HepG2 (cell line): ENCODE measurements around the gene PNN. TPM values are rescaled to one million over a fixed set of nuclear protein-coding genes. Genes with fewer than 3 reads are reported as not detected.
A peak's percentile ranks its signal among the peaks of the same experiment; 100 is the strongest.

Experiments used
- CBX5 ChIP-seq: sonication (generic); formaldehyde crosslinking; IDR thresholded peaks from 2 replicates; pipeline ENCODE4 v1.4.0; 2020; ENCODE audit warnings: missing genetic modification reagents, borderline replicate concordance
- FOXC1 ChIP-seq: sonication (generic); formaldehyde crosslinking; IDR thresholded peaks from 2 replicates; pipeline ENCODE4 v1.8.0; 2022; ENCODE audit warnings: mild to moderate bottlenecking, missing genetic modification reagents, borderline replicate concordance
- HHEX ChIP-seq: IDR thresholded peaks from 2 replicates; pipeline ENCODE4 v1.6.1; 2016; ENCODE audit warnings: control low read depth
- IKZF4 ChIP-seq: sonication (generic); formaldehyde crosslinking; IDR thresholded peaks from 2 replicates; pipeline ENCODE4 v1.5.1; 2020; ENCODE audit warnings: borderline replicate concordance, mild to moderate bottlenecking, low read depth, missing genetic modification reagents; ENCODE audit errors: not compliant biosample characterization
- ISL2 ChIP-seq: sonication (generic); formaldehyde crosslinking; IDR thresholded peaks from 2 replicates; pipeline ENCODE4 v1.5.0; 2020; ENCODE audit warnings: missing genetic modification reagents
- MED8 ChIP-seq: sonication (generic); formaldehyde crosslinking; IDR thresholded peaks from 2 replicates; pipeline ENCODE4 v1.8.1; 2023; ENCODE audit warnings: mild to moderate bottlenecking, missing genetic modification reagents; ENCODE audit not compliant: insufficient replicate concordance
- MIER3 ChIP-seq: IDR thresholded peaks from 2 replicates; pipeline ENCODE4 v1.6.1; 2016; ENCODE audit warnings: missing compliant biosample characterization, borderline replicate concordance
- NBN ChIP-seq: fragments of 450-650 bp; conservative IDR thresholded peaks from 2 replicates; pipeline ENCODE4 v1.6.1; 2017
- NR2F2 ChIP-seq: IDR thresholded peaks from 2 replicates; pipeline ENCODE4 v1.6.1; 2012; ENCODE audit warnings: low read depth, inconsistent platforms, borderline replicate concordance
- PAWR ChIP-seq: sonication (generic); formaldehyde crosslinking; IDR thresholded peaks from 2 replicates; pipeline ENCODE4 v1.4.0; 2020; ENCODE audit warnings: missing genetic modification reagents, mild to moderate bottlenecking, borderline replicate concordance
- PAX8 ChIP-seq: sonication (generic); formaldehyde crosslinking; IDR thresholded peaks from 2 replicates; pipeline ENCODE4 v1.8.0; 2022; ENCODE audit warnings: mild to moderate bottlenecking, missing genetic modification reagents, borderline replicate concordance
- RCOR2 ChIP-seq: IDR thresholded peaks from 2 replicates; pipeline ENCODE4 v1.6.1; 2016; ENCODE audit warnings: missing biosample characterization, missing genetic modification reagents
- SKI ChIP-seq: fragments of 450-650 bp; IDR thresholded peaks from one replicate; pipeline ENCODE4 v1.6.1; 2018; ENCODE audit warnings: mild to moderate bottlenecking; ENCODE audit not compliant: partially characterized antibody
- SUZ12 ChIP-seq: fragments of 150-350 bp; IDR thresholded peaks from 2 replicates; pipeline ENCODE4 v1.6.1; 2014; ENCODE audit warnings: low read depth, low read length
- TBP ChIP-seq: sonication (generic); formaldehyde crosslinking; IDR thresholded peaks from 2 replicates; pipeline ENCODE4 v1.5.0; 2020; ENCODE audit warnings: missing genetic modification reagents
- ZNF235 ChIP-seq: sonication (generic); formaldehyde crosslinking; IDR thresholded peaks from 2 replicates; pipeline ENCODE4 v1.8.1; 2023; ENCODE audit warnings: mild to moderate bottlenecking, missing genetic modification reagents, borderline replicate concordance
- ZNF263 ChIP-seq: sonication (generic); formaldehyde crosslinking; IDR thresholded peaks from 2 replicates; pipeline ENCODE4 v1.4.0; 2020; ENCODE audit warnings: missing genetic modification reagents
- ZNF296 ChIP-seq: sonication (generic); formaldehyde crosslinking; conservative IDR thresholded peaks from 2 replicates; pipeline ENCODE4 v1.5.0; 2020; ENCODE audit warnings: mild to moderate bottlenecking, missing genetic modification reagents
- ZNF331 ChIP-seq: sonication (generic); formaldehyde crosslinking; IDR thresholded peaks from 2 replicates; pipeline ENCODE4 v1.4.0; 2020; ENCODE audit warnings: missing genetic modification reagents
- ZNF674 ChIP-seq: sonication (generic); formaldehyde crosslinking; IDR thresholded peaks from 2 replicates; pipeline ENCODE4 v1.5.0; 2020; ENCODE audit warnings: low read depth, mild to moderate bottlenecking, missing genetic modification reagents
- ZNF749 ChIP-seq: sonication (generic); formaldehyde crosslinking; IDR thresholded peaks from 2 replicates; pipeline ENCODE4 v1.8.0; 2022; ENCODE audit warnings: mild to moderate bottlenecking, missing genetic modification reagents, moderate library complexity, borderline replicate concordance
- ZNF879 ChIP-seq: sonication (generic); formaldehyde crosslinking; IDR thresholded peaks from 2 replicates; pipeline ENCODE4 v1.8.1; 2023; ENCODE audit warnings: missing genetic modification reagents
- polyA plus RNA-seq, 8 experiments: library from polyadenylated mRNA; depleted of rRNA in 3 of 8; stranded (reverse) in 7 of 8; unstranded in 1 of 8; fragments of >200 nt; fragmentation: Illumina TruSeq in 4 of 8; extraction: Trizol in 4 of 8; gene quantifications; 2 replicates each; pipeline versions ENCODE4 v1.2.1 to v1.2.3, GENCODE V29; 2011 to 2016; ENCODE audit warnings: low read depth in 4 of 8, missing spikeins in 1 of 8, mixed read lengths in 1 of 8; ENCODE audit not compliant: insufficient read depth in 1 of 8
- total RNA-seq, 5 experiments: library from RNA; depleted of rRNA; stranded (reverse); fragments of >200 nt; fragmentation: Illumina TruSeq; extraction: Trizol; gene quantifications; 2 replicates each; pipeline ENCODE4 v1.2.3, GENCODE V29; 2016; ENCODE audit warnings: low read depth in 1 of 5
- TF ChIP-seq, protein P1 (sequence below): sonication (generic); formaldehyde crosslinking; IDR thresholded peaks from 2 replicates; pipeline ENCODE4 v1.8.1; 2023; ENCODE audit warnings: missing genetic modification reagents, mild to moderate bottlenecking, borderline replicate concordance
- TF ChIP-seq, protein P2 (sequence below): IDR thresholded peaks from 2 replicates; pipeline ENCODE4 v1.6.1; 2018; ENCODE audit warnings: missing genetic modification reagents, mild to moderate bottlenecking, missing compliant biosample characterization
- TF ChIP-seq, protein P3 (sequence below): sonication (generic); formaldehyde crosslinking; IDR thresholded peaks from 2 replicates; pipeline ENCODE4 v1.8.1; 2023; ENCODE audit warnings: mild to moderate bottlenecking, missing genetic modification reagents, borderline replicate concordance
- TF ChIP-seq, protein P4 (sequence below): sonication (generic); formaldehyde crosslinking; IDR thresholded peaks from 2 replicates; pipeline ENCODE4 v1.4.0; 2020; ENCODE audit warnings: mild to moderate bottlenecking, missing genetic modification reagents
- TF ChIP-seq, protein P5 (sequence below): IDR thresholded peaks from 2 replicates; pipeline ENCODE4 v1.6.1; 2016; ENCODE audit warnings: control low read depth
- TF ChIP-seq, protein P6 (sequence below): sonication (generic); formaldehyde crosslinking; IDR thresholded peaks from 2 replicates; pipeline ENCODE4 v1.5.0; 2020; ENCODE audit warnings: missing genetic modification reagents, mild to moderate bottlenecking, borderline replicate concordance

The PNN gene
- total and polyA plus RNA-seq, 2 of the 13 experiments (the other 11 are each of a cell fraction or from before 2014, with no cell fraction given): 58.0 to 214 TPM

DNA sequence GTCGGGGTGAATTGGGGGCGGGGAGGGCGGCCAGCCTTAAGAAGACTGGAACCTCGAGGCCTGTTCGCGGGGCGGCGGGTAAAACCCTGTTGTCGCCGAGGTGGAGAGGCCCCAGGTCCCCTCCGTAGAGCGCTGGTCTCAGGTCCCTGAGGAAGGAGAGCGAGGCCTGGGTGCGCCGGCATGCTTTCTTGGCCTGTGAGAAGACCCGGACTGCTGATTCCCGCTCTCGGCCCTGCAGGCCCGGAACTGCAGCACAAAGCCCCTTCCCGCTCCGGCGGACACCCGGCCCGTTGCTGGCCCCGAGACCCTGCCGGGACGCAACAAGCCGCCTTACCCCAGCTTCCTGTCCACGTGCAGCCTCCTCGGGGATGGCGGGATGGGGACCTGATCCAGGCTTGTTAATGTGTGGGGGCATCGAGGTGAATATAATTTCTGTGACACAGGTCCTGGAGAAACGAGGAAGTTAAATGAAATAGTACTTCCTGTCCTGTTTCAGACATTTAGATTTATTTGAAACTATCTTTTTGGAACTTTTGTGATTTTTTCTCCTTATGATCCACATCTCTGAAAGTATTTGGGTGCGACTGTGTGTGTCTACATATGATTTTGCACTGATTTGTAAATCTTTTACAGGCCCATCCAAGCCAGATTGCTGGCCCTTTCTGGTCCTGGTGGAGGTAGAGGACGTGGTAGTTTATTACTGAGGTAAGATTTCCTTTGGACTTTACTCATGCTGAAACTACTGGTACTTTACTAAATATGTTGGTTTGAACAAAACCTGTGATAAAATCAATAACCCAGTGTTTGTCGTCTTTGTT is 600 bp downstream of the PNN start (continued):
- TF ChIP-seq, protein P1, sequence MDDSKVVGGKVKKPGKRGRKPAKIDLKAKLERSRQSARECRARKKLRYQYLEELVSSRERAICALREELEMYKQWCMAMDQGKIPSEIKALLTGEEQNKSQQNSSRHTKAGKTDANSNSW (CRISPR knock-in tag): peak; percentile 95
- no peak for TF ChIP-seq ZNF296 (CRISPR knock-in tag)
- no peak for TF ChIP-seq MED8
- TF ChIP-seq, protein P2, sequence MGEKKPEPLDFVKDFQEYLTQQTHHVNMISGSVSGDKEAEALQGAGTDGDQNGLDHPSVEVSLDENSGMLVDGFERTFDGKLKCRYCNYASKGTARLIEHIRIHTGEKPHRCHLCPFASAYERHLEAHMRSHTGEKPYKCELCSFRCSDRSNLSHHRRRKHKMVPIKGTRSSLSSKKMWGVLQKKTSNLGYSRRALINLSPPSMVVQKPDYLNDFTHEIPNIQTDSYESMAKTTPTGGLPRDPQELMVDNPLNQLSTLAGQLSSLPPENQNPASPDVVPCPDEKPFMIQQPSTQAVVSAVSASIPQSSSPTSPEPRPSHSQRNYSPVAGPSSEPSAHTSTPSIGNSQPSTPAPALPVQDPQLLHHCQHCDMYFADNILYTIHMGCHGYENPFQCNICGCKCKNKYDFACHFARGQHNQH: no peak
- no peak for TF ChIP-seq NR2F2
- TF ChIP-seq ZNF879 (CRISPR knock-in tag): peak; percentile 91; the same call in 1 of the 2 replicates
- TF ChIP-seq ZNF263 (CRISPR knock-in tag): no peak; the same call in 1 of the 2 replicates
- TF ChIP-seq TBP: no peak
- TF ChIP-seq, protein P3, sequence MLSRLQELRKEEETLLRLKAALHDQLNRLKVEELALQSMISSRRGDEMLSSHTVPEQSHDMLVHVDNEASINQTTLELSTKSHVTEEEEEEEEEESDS: peak; percentile 59
- TF ChIP-seq RCOR2: no peak
- peak; percentile 92 for TF ChIP-seq IKZF4 (CRISPR knock-in tag)
- TF ChIP-seq NBN: no peak
- no peak for TF ChIP-seq HHEX (CRISPR knock-in tag)
- peak; percentile 79; the same call in 1 of the 2 replicates for TF ChIP-seq PAX8
- no peak for TF ChIP-seq CBX5 (CRISPR knock-in tag)
- peak; percentile 48 for TF ChIP-seq ISL2 (CRISPR knock-in tag)
- TF ChIP-seq, protein P4, sequence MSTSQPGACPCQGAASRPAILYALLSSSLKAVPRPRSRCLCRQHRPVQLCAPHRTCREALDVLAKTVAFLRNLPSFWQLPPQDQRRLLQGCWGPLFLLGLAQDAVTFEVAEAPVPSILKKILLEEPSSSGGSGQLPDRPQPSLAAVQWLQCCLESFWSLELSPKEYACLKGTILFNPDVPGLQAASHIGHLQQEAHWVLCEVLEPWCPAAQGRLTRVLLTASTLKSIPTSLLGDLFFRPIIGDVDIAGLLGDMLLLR: no peak
- peak; percentile 98 for TF ChIP-seq PAWR (CRISPR knock-in tag)
- TF ChIP-seq SUZ12: no peak
- TF ChIP-seq, protein P5, sequence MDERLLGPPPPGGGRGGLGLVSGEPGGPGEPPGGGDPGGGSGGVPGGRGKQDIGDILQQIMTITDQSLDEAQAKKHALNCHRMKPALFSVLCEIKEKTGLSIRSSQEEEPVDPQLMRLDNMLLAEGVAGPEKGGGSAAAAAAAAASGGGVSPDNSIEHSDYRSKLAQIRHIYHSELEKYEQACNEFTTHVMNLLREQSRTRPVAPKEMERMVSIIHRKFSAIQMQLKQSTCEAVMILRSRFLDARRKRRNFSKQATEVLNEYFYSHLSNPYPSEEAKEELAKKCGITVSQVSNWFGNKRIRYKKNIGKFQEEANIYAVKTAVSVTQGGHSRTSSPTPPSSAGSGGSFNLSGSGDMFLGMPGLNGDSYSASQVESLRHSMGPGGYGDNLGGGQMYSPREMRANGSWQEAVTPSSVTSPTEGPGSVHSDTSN (CRISPR knock-in tag): no peak
- no peak for TF ChIP-seq ZNF749
- TF ChIP-seq, protein P6, sequence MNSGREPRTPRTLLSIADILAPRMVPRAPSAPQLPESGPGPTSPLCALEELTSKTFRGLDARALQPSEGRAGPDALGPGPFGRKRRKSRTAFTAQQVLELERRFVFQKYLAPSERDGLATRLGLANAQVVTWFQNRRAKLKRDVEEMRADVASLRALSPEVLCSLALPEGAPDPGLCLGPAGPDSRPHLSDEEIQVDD (CRISPR knock-in tag): peak; percentile 83
- TF ChIP-seq MIER3 (CRISPR knock-in tag): no peak
- peak; percentile 48 for TF ChIP-seq ZNF674 (CRISPR knock-in tag)
- peak; percentile 86; the same call in 1 of the 2 replicates for TF ChIP-seq ZNF235 (CRISPR knock-in tag)
- TF ChIP-seq SKI: no peak
- no peak; the same call in none of the 2 replicates for TF ChIP-seq FOXC1 (CRISPR knock-in tag)
- TF ChIP-seq ZNF331 (CRISPR knock-in tag): 0 out of 2 replicates have a peak, but pooled peaks have one; percentile 32
